ENCODE results near the gene VWA3A.

DNA sequence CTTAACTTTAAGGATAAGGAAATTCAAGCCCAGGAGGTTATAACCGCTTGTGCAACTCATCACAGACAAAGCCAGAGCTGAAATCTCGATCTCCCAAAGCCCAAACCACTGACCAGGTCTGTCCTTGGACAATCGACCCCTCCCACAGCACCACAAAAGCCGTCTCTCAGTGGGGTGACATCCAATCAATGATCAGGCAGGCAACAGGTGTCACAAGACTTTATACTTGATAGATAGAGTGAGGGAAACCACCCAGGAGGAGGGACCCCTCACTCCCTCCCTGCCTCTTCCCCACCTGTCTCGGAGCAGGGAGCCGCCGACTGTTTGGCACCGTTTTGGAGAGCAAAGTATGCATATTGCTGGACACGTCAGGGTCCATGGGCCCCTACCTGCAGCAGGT, 55.5 kb downstream of the VWA3A start:
- TF ChIP-seq, protein P1, sequence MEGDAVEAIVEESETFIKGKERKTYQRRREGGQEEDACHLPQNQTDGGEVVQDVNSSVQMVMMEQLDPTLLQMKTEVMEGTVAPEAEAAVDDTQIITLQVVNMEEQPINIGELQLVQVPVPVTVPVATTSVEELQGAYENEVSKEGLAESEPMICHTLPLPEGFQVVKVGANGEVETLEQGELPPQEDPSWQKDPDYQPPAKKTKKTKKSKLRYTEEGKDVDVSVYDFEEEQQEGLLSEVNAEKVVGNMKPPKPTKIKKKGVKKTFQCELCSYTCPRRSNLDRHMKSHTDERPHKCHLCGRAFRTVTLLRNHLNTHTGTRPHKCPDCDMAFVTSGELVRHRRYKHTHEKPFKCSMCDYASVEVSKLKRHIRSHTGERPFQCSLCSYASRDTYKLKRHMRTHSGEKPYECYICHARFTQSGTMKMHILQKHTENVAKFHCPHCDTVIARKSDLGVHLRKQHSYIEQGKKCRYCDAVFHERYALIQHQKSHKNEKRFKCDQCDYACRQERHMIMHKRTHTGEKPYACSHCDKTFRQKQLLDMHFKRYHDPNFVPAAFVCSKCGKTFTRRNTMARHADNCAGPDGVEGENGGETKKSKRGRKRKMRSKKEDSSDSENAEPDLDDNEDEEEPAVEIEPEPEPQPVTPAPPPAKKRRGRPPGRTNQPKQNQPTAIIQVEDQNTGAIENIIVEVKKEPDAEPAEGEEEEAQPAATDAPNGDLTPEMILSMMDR (IDR thresholded peaks at IDR 0.05) = no peak
- no peak for TF ChIP-seq POLR2A (IDR thresholded peaks at IDR 0.05)

Measured in uterus (tissue), 2 donors.